Heart left ventricle (tissue), 16 donors: ENCODE measurements around the gene HOXA9. TPM values are rescaled to one million over a fixed set of nuclear protein-coding genes. Genes with fewer than 3 reads are reported as not detected.

ENCODE experiments used
- ATAC-seq, 4 donors: fragments of 200-7000 bp; cut with Tn5 transposase; one replicate each; pipeline ENCODE4 v1.9.1; 2020 to 2022; ENCODE audit warnings: moderate library complexity in 4 of 4, mild to moderate bottlenecking in 3 of 4, moderate number of reproducible peaks in 1 of 4
- DNase-seq, 5 donors: peaks; one replicate each; pipeline ENCODE4 v3.0.0-alpha.2; 2020
- H3K27ac ChIP-seq, 12 donors: fragments of 200-600 bp; sonication (generic) in 4 of 12; one replicate each; pipeline versions ENCODE4 v1.5.0 to v1.8.0; 2016 to 2022; ENCODE audit warnings: mild to moderate bottlenecking in 2 of 12
- H3K27me3 ChIP-seq, 9 donors: fragments of 200-600 bp; sonication (generic) in 2 of 9; one replicate each; pipeline versions ENCODE4 v1.5.1 to v1.8.0; 2016 to 2022; ENCODE audit warnings: mild to moderate bottlenecking in 3 of 9
- H3K36me3 ChIP-seq, 9 donors: fragments of 200-600 bp; sonication (generic) in 2 of 9; one replicate each; pipeline versions ENCODE4 v1.5.0 to v1.8.0; 2018 to 2022; ENCODE audit warnings: mild to moderate bottlenecking in 2 of 9
- H3K4me1 ChIP-seq, 12 donors: fragments of 200-600 bp; sonication (generic) in 4 of 12; one replicate each; pipeline versions ENCODE4 v1.5.0 to v1.8.0; 2016 to 2022; ENCODE audit warnings: mild to moderate bottlenecking in 3 of 12
- H3K4me3 ChIP-seq, 12 donors: fragments of 200-600 bp; sonication (generic) in 4 of 12; one replicate each; pipeline versions ENCODE4 v1.5.0 to v1.8.0; 2017 to 2022; ENCODE audit warnings: mild to moderate bottlenecking in 9 of 12, moderate library complexity in 4 of 12
- H3K9me3 ChIP-seq, 12 donors: fragments of 200-600 bp; sonication (generic) in 4 of 12; one replicate each; pipeline versions ENCODE4 v1.5.0 to v1.8.0; 2016 to 2022; ENCODE audit warnings: mild to moderate bottlenecking in 1 of 12
- CTCF ChIP-seq, 12 donors: fragments of 200-600 bp; sonication (generic) in 4 of 12; IDR thresholded peaks; one replicate each; pipeline versions ENCODE4 v1.5.0 to v1.8.0; 2018 to 2022; ENCODE audit warnings: antibody characterized with exemption in 12 of 12, mild to moderate bottlenecking in 5 of 12
- POLR2A ChIP-seq, 2 donors: fragments of 450-650 bp; IDR thresholded peaks; one replicate each; pipeline ENCODE4 v1.6.1; 2017; ENCODE audit warnings: antibody characterized with exemption in 2 of 2, mild to moderate bottlenecking in 2 of 2, moderate library complexity in 2 of 2
- WGBS, 4 donors: extraction: QIAGEN DNeasy Blood & Tissue Kit in 2 of 4; methylation state at CpG; one replicate each; pipeline versions ENCODE4 v1.1.5 to v1.1.7; 2013 to 2018; 5-methylcytosine and 5-hydroxymethylcytosine counted together
- intact Hi-C, 10 donors: fragments of 100-400 bp; cut with DNase I; formaldehyde crosslinking; loops; one replicate each; pipeline versions ENCODE4 v1.11.1 to v1.14.2; 2022
- polyA plus RNA-seq, 2 donors: library from polyadenylated mRNA; stranded (reverse); fragments of 200-250 nt; gene quantifications; one replicate each; pipeline ENCODE4 v1.2.3, GENCODE V29; 2013
- total RNA-seq, 9 donors: library from RNA; depleted of rRNA in 2 of 9; stranded (reverse); fragments of >200 nt in 2 of 9; fragmentation: NEBNext Ultra II Directional in 3 of 9; extraction: Animal tissue kit (Norgen Biotek cat#: 25700) in 3 of 9; gene quantifications; one replicate each; pipeline versions ENCODE4 v1.1.0 to v1.2.4, GENCODE V29; 2016 to 2023
- donor health status: ischemic (EF 13 %, LVEDD 7.1; RV severe dilation, severe dysfunction).
- donor health status: healthy with polysubstance abuse.
- donor health status: DM: no; HTN: yes; CAD: no.
- donor health status: DM: no; HTN: no; CAD: no.
- donor health status: ischemic (EF 25% LVEDD 6.9; RV normal size, moderate dysfunction).
- donor health status: ischemic (EF 25% LVEDD 5.7; RV mildly dilated, moderate dysfunction).
- donor health status: healthy.
- donor health status: DM: yes; HTN: yes; CAD: no.
- donor health status: ischemic (EF 35%, LVEDD 5.7; RV mildly dilated, moderate dysfunction).
- donor health status: nonischemic (EF 11% LVEDD 7.7; RV severe dilation, severe dysfunction).
- donor health status: DM: yes; HTN: yes; CAD: no.
- donor health status: PGD.
- donor health status: ischemic (EF 29% LVEDD 5.4; RV normal size, mild dysfunction).
- donor health status: nonischemic (EF 23%, LVEDD 6.1; RV moderate dilation, normal function).

HOXA9 gene
- total and polyA plus RNA-seq, 11 donors = 0.29 TPM; not detected in 10

GRCh38 chr7:27200761-27201579 is 35.6 kb upstream of the HOXA9 start:
- no peaks in the 10 kb centered on the region for H3K9me3 ChIP-seq
- peak overlapping the region in 1 of 12 donors; percentile 66 for H3K27ac ChIP-seq
- no peaks in the 10 kb centered on the region for H3K36me3 ChIP-seq
- H3K27me3 ChIP-seq = peaks cover 86 to 97% (median 92%) of the 10 kb centered on the region in 9 donors
- peaks cover 4 to 52% (median 21%) of the 10 kb centered on the region in 12 donors for H3K4me1 ChIP-seq
- H3K4me3 ChIP-seq = peak overlapping the region in 8 of 12 donors; percentile 6 to 47 (median 37)
- no peak for DNase-seq
- TF ChIP-seq CTCF (IDR thresholded peaks at IDR 0.05) = no peak
- no peak for TF ChIP-seq POLR2A (IDR thresholded peaks at IDR 0.05)
- peak in 2 of 4 donors; percentile 44 to 49 for ATAC-seq
- intact Hi-C loops = loop anchor here in 5 of 10 donors (5.0 to 10.0 kb wide), 4 partner anchors 374 to 721 kb away; no protein-coding TSS in a partner anchor
- 11 to 22% (median 15%) methylated on average over 14 of the region's 14 CpGs for WGBS, 4 donors

- intact Hi-C loops = loop anchor here (5.0 to 10.0 kb wide), 15 partner anchors 375 to 897 kb away; no protein-coding TSS in a partner anchor
- 1 to 2% (median 1%) methylated on average over 46 to 99 of the region's 99 CpGs for WGBS, 4 donors
- Histone ChIP-seq H3K27ac (peak within 1 kb of the TSS in 1 of 12 donors; percentile 87), H3K9me3 (no peaks in the 10 kb centered on the region), H3K36me3 (no peaks in the 10 kb centered on the region), H3K27me3 (peaks cover 86 to 97% (median 92%) of the 10 kb centered on the region in 9 donors), H3K4me1 (peaks cover under 1 to 44% (median 16%) of the 10 kb centered on the region in 12 donors), H3K4me3 (peak within 1 kb of the TSS; percentile 6 to 47 (median 28))
- DNase-seq (no peak), ATAC-seq (peak in 2 of 4 donors; percentile 34 to 56)
- TF ChIP-seq POLR2A (IDR thresholded peaks at IDR 0.05) = no peak
- no peak for TF ChIP-seq CTCF (IDR thresholded peaks at IDR 0.05)
Observed at GRCh38 chr7:27199849-27200760, 34.8 kb upstream of the HOXA9 start, which contains the start of gene HOXA13. Gene HOXA13 (minus strand): TSS chr7:27200091. CDS start chr7:27200077, 14 bp downstream.

- peaks cover 79 to 97% (median 92%) of the 10 kb centered on the region in 9 donors for H3K27me3 ChIP-seq
- intact Hi-C loops = loop anchor here (5.0 to 10.0 kb wide), 12 partner anchors 378 to 898 kb away; no protein-coding TSS in a partner anchor
- no peaks in the 10 kb centered on the region for H3K36me3 ChIP-seq
- no peak for TF ChIP-seq POLR2A (IDR thresholded peaks at IDR 0.05)
- no peak for TF ChIP-seq CTCF (IDR thresholded peaks at IDR 0.05)
- DNase-seq (no peak), ATAC-seq (peak in 1 of 4 donors; percentile 28)
- WGBS, 4 donors = 2 to 5% (median 3%) methylated on average over 18 to 93 of the region's 93 CpGs
- H3K27ac ChIP-seq = peak overlapping the region in 1 of 12 donors; percentile 87
- H3K9me3 ChIP-seq = no peaks in the 10 kb centered on the region
- peaks cover 0 to 34% (median 13%) of the 10 kb centered on the region in 12 donors for H3K4me1 ChIP-seq
- H3K4me3 ChIP-seq = peak overlapping the region in 7 of 12 donors; percentile 3 to 45 (median 17)
Observed at GRCh38 chr7:27198871-27199801, 33.8 kb upstream of the HOXA9 start.
